Stimulated activated CD8-positive, alpha-beta memory T cell treated with anti-CD3 and anti-CD28 coated beads, Interleukin-15, amount 100 ng/mL, for 4 hours (primary cell): Measurements from ENCODE around the gene SULF2.

Source experiments
- DNase-seq, 2 donors: peaks; one replicate each; pipeline ENCODE4 v3.0.0-alpha.2; 2020; ENCODE audit warnings: low read depth in 2 of 2

Gene SULF2

GRCh38 chr20:47784599-47785310 is 526 bp downstream of the SULF2 start:
- DNase-seq, result no peak

GRCh38 chr20:47783828-47784598 is 1.3 kb downstream of the SULF2 start:
- no peak for DNase-seq

- no peak for DNase-seq
Observed at GRCh38 chr20:47782920-47783552, 2.2 kb downstream of the SULF2 start.

GRCh38 chr20:47782076-47782475 is 3.2 kb downstream of the SULF2 start:
- no peak for DNase-seq

GRCh38 chr20:47781632-47782031 is 3.6 kb downstream of the SULF2 start:
- DNase-seq, result no peak

- DNase-seq, result no peak
Observed at GRCh38 chr20:47780720-47781389, 4.4 kb downstream of the SULF2 start.

GRCh38 chr20:47778398-47779354 is 6.6 kb downstream of the SULF2 start:
- no peak for DNase-seq

GRCh38 chr20:47777220-47777619 is 8.1 kb downstream of the SULF2 start:
- no peak for DNase-seq

- no peak for DNase-seq
Observed at GRCh38 chr20:47776639-47777038, 8.6 kb downstream of the SULF2 start.

GRCh38 chr20:47775841-47776240 is 9.4 kb downstream of the SULF2 start:
- DNase-seq, result no peak

- no peak for DNase-seq
Observed at GRCh38 chr20:47775039-47775438, 10.2 kb downstream of the SULF2 start.

- no peak for DNase-seq
Observed at GRCh38 chr20:47774131-47774777, 11.0 kb downstream of the SULF2 start.

GRCh38 chr20:47773371-47773786 is 11.9 kb downstream of the SULF2 start:
- DNase-seq, result no peak

GRCh38 chr20:47770935-47771334 is 14.3 kb downstream of the SULF2 start:
- DNase-seq, result no peak

GRCh38 chr20:47768016-47768824 is 17.1 kb downstream of the SULF2 start:
- no peak for DNase-seq

GRCh38 chr20:47765691-47766594 is 19.3 kb downstream of the SULF2 start:
- DNase-seq, result no peak

GRCh38 chr20:47765271-47765670 is 20.0 kb downstream of the SULF2 start:
- DNase-seq, result no peak

GRCh38 chr20:47764154-47764733 is 21.0 kb downstream of the SULF2 start:
- no peak for DNase-seq
